Ectodermal cell (in vitro differentiated cells): ENCODE data around the gene AUTS2.

Source experiments
- H3K27ac ChIP-seq: 2 replicates; pipeline ENCODE4 v1.7.0; 2013; ENCODE audit warnings: mild to moderate bottlenecking, low read depth, low read length; ENCODE audit not compliant: insufficient read depth, poor library complexity, severe bottlenecking
- H3K27me3 ChIP-seq: 2 replicates; pipeline ENCODE4 v1.7.0; 2013; ENCODE audit warnings: mild to moderate bottlenecking, low read length; ENCODE audit not compliant: insufficient read depth, control insufficient read depth, poor library complexity, severe bottlenecking
- H3K36me3 ChIP-seq: one replicate; pipeline ENCODE4 v1.7.0; 2013; ENCODE audit warnings: low read length; ENCODE audit not compliant: control insufficient read depth, insufficient read depth
- H3K4me1 ChIP-seq: one replicate; pipeline ENCODE4 v1.7.0; 2013; ENCODE audit warnings: low read length; ENCODE audit not compliant: control insufficient read depth, insufficient read depth
- H3K4me3 ChIP-seq: 2 replicates; pipeline ENCODE4 v1.7.0; 2013; ENCODE audit warnings: low read depth, low read length, control low read depth; ENCODE audit not compliant: insufficient read depth
- H3K9me3 ChIP-seq: 2 replicates; pipeline ENCODE4 v1.7.0; 2013; ENCODE audit warnings: mild to moderate bottlenecking, low read length, moderate library complexity; ENCODE audit not compliant: control insufficient read depth
- WGBS, 2 experiments: methylation state at CpG; one replicate each; pipeline ENCODE4 v1.1.7; 2013; ENCODE audit warnings: missing lambda C conversion rate in 2 of 2; 5-methylcytosine and 5-hydroxymethylcytosine counted together

The AUTS2 gene

DNA sequence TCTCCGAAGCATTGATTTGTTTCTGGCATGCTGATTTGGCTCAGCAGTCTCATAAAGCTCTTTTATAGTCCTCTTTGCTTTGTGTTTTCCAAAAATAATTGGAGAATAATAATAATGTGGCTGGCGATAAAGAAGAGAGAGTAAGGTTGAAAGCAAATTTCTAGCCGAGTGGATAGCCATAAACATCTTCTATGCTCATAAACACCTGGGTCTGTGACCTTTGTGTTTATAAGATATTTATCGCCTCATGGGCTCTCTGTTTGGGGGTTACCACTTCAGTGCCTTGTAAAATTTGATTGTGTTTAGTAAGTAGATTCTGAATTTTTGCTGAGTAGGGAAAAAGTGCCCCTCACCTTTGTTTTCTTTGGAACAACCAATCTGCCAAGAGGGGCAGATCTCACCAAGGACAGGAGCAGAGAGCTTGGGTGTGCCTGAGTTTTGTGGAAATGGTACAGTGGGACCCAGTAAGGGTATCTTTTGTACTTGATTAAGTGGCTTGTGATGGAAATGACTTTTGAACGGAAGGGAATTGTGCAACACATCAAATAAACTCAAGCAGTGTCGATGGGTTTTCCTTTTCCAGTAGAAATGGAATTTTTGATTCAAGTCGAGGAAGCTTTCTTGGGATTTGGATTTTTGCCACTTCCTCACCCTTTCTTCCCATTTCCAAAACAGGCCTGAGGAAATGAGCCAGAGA lies 220.5 kb downstream of the AUTS2 start:
- Histone ChIP-seq H3K36me3 (no peaks in the 10 kb centered on the region), H3K4me1 (peaks cover 14% of the 10 kb centered on the region), H3K27me3 (no peaks in the 10 kb centered on the region), H3K4me3 (no peak overlapping the region), H3K9me3 (no peaks in the 10 kb centered on the region), H3K27ac (no peak overlapping the region)
- 93 to 97% methylated on average over 6 to 7 of the region's 7 CpGs for WGBS, 2 experiments

DNA sequence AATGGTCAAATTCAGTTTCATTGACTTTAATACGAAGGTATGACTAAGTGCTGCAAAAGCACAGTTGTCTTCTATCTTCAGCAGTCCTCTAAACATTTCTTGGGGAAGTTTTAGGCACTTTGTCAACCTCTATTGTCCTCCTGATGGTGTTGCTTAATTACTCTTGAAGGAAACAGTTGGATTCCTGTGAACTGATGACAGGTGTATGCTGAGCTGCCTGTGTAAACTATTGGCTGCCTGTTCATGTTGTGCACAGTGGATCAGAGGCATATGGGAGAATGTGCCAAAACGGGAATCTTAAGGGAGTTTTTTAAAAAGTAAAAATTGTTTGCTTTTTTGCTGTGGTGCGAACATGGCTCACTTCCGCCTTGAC lies 221.0 kb downstream of the AUTS2 start:
- Histone ChIP-seq H3K4me3 (no peak overlapping the region), H3K9me3 (no peaks in the 10 kb centered on the region), H3K27me3 (no peaks in the 10 kb centered on the region), H3K27ac (no peak overlapping the region), H3K4me1 (peaks cover 12% of the 10 kb centered on the region), H3K36me3 (no peaks in the 10 kb centered on the region)
- whole genome bisulfite sequencing, 2 experiments: 89 to 90% methylated on average over 4 of the region's 4 CpGs

DNA sequence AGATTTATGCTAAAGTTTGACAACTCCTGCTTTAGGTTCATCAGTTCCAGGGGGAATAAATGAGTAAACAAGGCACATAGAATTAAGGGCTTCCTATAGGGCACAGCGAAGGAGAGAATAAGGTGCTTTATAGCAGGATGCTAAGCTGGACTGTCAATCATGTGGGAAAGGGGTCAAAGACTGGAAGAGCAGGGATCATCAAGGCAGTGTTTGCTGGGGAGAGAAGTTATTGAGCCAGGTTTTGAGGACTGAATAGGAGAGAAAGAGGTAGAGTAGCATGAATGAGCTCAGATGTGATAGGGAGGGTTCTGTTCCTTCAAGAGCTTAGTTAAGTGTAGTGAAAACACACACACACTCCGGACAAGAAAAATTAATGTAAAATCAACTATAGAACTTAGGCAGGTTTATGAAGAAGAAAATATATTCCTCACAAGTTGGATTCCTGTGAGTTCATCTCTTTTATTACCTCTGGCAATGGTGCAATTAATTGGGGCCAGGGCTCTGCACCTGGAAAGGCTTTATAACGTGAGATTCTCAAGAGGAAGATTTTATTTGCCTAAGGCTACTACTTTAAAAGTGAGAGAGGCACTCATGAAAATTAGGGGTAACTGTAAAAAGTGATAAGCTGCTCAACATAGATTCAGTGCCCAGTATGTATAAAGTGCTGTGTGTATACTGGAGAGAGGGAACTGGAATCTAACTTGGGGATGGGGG lies 222.4 kb downstream of the AUTS2 start:
- Histone ChIP-seq H3K27me3 (no peaks in the 10 kb centered on the region), H3K4me1 (peaks cover 6% of the 10 kb centered on the region), H3K36me3 (no peaks in the 10 kb centered on the region), H3K4me3 (no peak overlapping the region), H3K9me3 (no peaks in the 10 kb centered on the region), H3K27ac (no peak overlapping the region)
- WGBS, 2 experiments: 91 to 94% methylated on average over 2 of the region's 3 CpGs

DNA sequence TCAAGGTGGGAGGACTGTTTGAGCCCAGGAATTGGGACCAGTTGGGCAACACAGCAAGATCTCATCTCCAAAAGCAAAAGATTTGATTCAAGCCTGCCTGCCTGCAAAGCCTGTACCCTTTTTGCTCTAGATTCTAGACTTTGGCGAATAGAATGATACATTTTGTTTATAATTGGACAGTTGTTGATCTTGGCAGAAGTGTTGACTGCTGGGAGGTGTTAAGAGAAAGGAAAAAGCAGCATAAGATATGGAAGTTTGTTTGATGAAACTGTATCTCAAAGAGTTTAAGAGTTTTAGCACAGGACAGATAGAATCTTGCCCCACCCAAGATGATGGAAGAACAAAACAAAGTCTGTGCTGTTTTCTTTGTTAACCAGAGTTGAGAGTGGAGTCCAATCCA lies 224.1 kb downstream of the AUTS2 start:
- no peak overlapping the region for H3K4me3 ChIP-seq
- H3K27ac ChIP-seq: no peak overlapping the region
- H3K27me3 ChIP-seq: no peaks in the 10 kb centered on the region
- no peaks in the 10 kb centered on the region for H3K9me3 ChIP-seq
- 98 to 100% methylated on average over 1 of the region's 1 CpG for WGBS, 2 experiments
- H3K4me1 ChIP-seq: peaks cover 7% of the 10 kb centered on the region
- H3K36me3 ChIP-seq: no peaks in the 10 kb centered on the region

DNA sequence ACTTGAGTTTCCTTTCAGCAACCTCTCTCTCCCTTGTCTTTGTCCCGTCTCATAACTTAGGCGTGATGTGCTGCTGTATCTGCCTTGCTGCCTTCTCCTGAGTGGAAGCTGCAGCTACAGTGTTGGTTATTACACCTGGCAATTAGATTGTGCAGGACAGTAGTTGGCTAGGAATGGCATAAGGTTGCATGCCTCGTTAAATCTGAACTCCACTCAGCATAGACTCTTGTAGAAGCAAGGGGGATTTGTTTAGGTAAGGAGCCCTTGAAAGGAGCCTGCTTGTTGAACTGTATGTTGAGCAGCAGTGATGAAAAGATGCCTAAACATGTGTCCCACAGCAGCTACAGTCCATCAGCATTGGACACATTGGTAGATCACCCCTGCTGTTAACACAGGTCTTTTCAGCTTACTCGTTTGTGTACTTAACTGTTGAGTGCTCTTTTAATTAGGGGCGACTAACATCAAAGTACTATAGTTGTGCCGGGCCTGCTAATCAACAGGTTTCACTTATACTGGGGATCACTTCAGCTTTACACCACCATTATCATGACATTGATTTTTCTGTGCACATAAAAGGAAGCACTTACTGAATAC lies 225.0 kb downstream of the AUTS2 start:
- H3K27ac ChIP-seq: no peak overlapping the region
- no peaks in the 10 kb centered on the region for H3K27me3 ChIP-seq
- no peak overlapping the region for H3K4me3 ChIP-seq
- H3K4me1 ChIP-seq: peaks cover 13% of the 10 kb centered on the region
- no peaks in the 10 kb centered on the region for H3K36me3 ChIP-seq
- 89% methylated on average over 6 of the region's 6 CpGs for WGBS, 2 experiments
- H3K9me3 ChIP-seq: no peaks in the 10 kb centered on the region

DNA sequence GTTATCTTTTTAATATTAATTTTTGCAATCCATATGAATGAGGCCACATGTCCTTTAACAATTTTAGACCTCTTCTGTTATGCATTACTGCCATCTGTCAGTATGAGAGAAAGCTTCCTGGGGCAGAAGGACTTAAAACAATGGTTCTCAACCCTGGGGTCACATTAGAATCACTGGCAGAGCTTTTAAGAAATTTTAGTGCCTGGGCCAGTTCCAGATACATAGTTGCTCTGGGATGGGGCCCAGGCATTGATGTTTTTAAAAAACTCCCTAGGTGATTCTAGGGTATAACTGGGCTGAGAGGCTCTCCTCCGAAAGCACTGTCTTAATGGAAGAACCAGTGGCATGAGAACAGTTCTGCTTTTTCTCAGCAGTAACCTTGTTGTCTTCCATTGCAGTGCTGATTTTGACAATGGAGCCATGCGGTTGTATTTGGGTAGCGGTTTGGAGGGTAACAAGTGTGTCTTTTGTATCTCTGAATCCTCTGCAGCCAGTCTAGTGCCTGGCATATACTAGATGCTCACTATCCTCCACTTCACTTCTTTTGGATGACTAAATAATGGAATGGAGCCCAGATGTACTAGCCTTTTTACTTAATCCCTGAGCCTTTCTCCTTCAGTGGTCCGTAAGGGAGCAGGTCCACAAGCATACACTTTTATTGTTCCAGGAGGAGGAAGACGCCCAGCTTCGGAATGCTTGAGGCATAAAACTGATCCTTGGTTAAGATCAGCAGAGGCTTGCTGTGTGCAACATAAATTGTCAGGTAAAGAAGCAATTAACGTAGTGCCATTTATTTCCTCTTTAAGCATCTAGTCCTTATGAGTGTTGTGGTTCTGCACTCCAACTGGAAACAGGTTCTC lies 227.1 kb downstream of the AUTS2 start:
- H3K27me3 ChIP-seq: no peaks in the 10 kb centered on the region
- no peaks in the 10 kb centered on the region for H3K36me3 ChIP-seq
- WGBS, 2 experiments: 82 to 83% methylated on average over 7 of the region's 7 CpGs
- H3K27ac ChIP-seq: no peak overlapping the region
- no peak overlapping the region for H3K4me3 ChIP-seq
- no peaks in the 10 kb centered on the region for H3K9me3 ChIP-seq
- H3K4me1 ChIP-seq: peaks cover 7% of the 10 kb centered on the region

DNA sequence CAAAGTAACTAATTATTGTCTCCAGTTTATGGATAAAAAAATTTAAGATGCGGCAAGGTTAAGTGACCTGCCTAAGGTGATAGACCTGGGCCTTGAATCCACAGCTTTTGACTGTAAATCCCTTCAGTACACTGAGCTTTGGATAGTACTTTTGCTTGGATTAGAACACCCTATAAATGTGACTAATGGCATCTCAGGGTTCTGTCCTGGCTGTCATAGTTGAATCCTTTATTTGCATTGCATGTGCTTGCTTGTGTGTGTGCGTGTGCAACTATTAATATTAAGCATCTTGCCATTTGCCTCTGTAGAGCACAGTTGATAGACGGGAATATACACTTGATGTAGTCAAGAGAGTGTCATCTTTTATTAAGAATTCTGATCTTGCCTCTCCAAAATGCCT lies 228.0 kb downstream of the AUTS2 start:
- Histone ChIP-seq H3K9me3 (no peaks in the 10 kb centered on the region), H3K4me1 (peaks cover 7% of the 10 kb centered on the region), H3K27ac (no peak overlapping the region), H3K27me3 (no peaks in the 10 kb centered on the region), H3K4me3 (no peak overlapping the region), H3K36me3 (no peaks in the 10 kb centered on the region)
- WGBS, 2 experiments: 95 to 96% methylated on average over 2 to 3 of the region's 3 CpGs

DNA sequence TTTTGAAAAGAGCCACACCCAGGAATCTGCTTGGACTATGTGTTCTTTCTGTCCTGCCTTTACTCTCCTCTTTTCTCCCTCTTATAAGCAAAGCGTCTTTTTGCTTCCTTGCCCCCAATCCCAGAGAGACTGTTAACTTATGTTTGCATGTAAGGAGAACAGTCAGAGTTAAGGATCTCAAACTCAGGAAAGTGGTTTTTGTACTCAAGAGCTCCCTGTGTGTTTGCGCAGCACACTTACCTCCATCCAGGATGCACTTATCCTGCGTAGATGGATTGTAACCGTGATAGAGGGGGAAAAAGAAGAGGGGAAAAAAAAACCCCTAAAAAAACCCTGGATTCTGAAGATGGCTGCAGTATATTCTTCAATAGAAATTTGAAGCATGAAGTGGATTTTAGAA lies 228.9 kb downstream of the AUTS2 start:
- WGBS, 2 experiments: 97% methylated on average over 4 of the region's 4 CpGs; no CpG with 5 or more reads in 1 of the 2 experiments

DNA sequence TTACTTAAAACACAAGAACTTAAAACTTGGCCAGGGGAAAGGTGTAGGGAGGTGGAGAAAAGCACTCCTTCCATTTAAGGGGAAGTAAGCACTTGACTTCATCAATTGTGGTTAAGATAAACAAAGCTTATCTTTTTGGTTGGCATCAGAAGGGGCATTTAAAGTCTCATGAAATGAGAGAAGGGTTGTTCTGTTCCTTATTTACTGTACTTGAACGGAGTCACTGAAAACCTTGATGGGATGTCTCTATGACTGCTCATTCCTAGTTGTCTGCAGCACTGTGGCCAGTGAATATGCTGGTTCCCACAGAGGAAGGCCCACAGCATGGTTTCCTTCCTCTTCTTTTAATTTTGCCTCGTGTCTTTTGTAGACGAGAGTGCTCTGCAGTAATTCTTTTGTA lies 229.3 kb downstream of the AUTS2 start:
- WGBS, 2 experiments: 41 to 51% methylated on average over 3 of the region's 3 CpGs
- H3K9me3 ChIP-seq: no peaks in the 10 kb centered on the region
- no peak overlapping the region for H3K4me3 ChIP-seq
- H3K27ac ChIP-seq: no peak overlapping the region
- no peaks in the 10 kb centered on the region for H3K36me3 ChIP-seq
- H3K27me3 ChIP-seq: no peaks in the 10 kb centered on the region
- H3K4me1 ChIP-seq: peaks cover 7% of the 10 kb centered on the region

More for the DNA sequence above, 228.9 kb downstream of the AUTS2 start:
- Histone ChIP-seq H3K27ac (no peak overlapping the region), H3K36me3 (no peaks in the 10 kb centered on the region), H3K9me3 (no peaks in the 10 kb centered on the region), H3K4me3 (no peak overlapping the region), H3K27me3 (no peaks in the 10 kb centered on the region), H3K4me1 (peaks cover 7% of the 10 kb centered on the region)

DNA sequence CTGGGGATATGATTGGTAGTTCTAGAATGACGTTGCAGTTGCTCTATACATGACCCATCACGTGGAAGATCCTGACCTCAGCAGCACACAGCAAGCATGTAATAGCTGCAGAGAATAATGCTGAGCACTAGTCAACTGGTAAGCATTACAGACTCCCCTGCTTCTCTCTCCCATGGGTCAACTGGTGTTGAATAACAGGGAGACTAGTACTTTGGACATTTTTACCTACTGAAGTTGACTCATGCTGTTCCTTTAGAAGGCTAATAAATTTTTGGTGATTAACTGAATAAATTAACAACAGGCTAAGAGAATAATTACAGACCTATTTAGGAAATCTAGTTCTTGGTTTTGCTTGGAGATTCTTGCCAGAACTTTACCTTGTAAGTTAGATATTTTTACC lies 234.1 kb downstream of the AUTS2 start:
- WGBS, 2 experiments: 63 to 69% methylated on average over 2 of the region's 2 CpGs
- Histone ChIP-seq H3K36me3 (no peaks in the 10 kb centered on the region), H3K9me3 (no peaks in the 10 kb centered on the region), H3K4me3 (no peak overlapping the region), H3K4me1 (peaks cover 12% of the 10 kb centered on the region), H3K27ac (no peak overlapping the region), H3K27me3 (no peaks in the 10 kb centered on the region)
